Measurements from ENCODE around the gene GJC1. TPM values are rescaled to one million over a fixed set of nuclear protein-coding genes. Genes with fewer than 3 reads are reported as not detected.

Gene GJC1
- total and polyA plus RNA-seq, 9 of the 15 experiments (the other 6 are each of a cell fraction or from before 2014, with no cell fraction given) = 0.04 to 1.4 (median 0.18) TPM; not detected in 1

GRCh38 chr17:44828919-44829522, 1.1 kb downstream of the GJC1 start (continued):
- no peak for TF ChIP-seq ZBTB5 (IDR thresholded peaks at IDR 0.05)
- TF ChIP-seq, protein P1, sequence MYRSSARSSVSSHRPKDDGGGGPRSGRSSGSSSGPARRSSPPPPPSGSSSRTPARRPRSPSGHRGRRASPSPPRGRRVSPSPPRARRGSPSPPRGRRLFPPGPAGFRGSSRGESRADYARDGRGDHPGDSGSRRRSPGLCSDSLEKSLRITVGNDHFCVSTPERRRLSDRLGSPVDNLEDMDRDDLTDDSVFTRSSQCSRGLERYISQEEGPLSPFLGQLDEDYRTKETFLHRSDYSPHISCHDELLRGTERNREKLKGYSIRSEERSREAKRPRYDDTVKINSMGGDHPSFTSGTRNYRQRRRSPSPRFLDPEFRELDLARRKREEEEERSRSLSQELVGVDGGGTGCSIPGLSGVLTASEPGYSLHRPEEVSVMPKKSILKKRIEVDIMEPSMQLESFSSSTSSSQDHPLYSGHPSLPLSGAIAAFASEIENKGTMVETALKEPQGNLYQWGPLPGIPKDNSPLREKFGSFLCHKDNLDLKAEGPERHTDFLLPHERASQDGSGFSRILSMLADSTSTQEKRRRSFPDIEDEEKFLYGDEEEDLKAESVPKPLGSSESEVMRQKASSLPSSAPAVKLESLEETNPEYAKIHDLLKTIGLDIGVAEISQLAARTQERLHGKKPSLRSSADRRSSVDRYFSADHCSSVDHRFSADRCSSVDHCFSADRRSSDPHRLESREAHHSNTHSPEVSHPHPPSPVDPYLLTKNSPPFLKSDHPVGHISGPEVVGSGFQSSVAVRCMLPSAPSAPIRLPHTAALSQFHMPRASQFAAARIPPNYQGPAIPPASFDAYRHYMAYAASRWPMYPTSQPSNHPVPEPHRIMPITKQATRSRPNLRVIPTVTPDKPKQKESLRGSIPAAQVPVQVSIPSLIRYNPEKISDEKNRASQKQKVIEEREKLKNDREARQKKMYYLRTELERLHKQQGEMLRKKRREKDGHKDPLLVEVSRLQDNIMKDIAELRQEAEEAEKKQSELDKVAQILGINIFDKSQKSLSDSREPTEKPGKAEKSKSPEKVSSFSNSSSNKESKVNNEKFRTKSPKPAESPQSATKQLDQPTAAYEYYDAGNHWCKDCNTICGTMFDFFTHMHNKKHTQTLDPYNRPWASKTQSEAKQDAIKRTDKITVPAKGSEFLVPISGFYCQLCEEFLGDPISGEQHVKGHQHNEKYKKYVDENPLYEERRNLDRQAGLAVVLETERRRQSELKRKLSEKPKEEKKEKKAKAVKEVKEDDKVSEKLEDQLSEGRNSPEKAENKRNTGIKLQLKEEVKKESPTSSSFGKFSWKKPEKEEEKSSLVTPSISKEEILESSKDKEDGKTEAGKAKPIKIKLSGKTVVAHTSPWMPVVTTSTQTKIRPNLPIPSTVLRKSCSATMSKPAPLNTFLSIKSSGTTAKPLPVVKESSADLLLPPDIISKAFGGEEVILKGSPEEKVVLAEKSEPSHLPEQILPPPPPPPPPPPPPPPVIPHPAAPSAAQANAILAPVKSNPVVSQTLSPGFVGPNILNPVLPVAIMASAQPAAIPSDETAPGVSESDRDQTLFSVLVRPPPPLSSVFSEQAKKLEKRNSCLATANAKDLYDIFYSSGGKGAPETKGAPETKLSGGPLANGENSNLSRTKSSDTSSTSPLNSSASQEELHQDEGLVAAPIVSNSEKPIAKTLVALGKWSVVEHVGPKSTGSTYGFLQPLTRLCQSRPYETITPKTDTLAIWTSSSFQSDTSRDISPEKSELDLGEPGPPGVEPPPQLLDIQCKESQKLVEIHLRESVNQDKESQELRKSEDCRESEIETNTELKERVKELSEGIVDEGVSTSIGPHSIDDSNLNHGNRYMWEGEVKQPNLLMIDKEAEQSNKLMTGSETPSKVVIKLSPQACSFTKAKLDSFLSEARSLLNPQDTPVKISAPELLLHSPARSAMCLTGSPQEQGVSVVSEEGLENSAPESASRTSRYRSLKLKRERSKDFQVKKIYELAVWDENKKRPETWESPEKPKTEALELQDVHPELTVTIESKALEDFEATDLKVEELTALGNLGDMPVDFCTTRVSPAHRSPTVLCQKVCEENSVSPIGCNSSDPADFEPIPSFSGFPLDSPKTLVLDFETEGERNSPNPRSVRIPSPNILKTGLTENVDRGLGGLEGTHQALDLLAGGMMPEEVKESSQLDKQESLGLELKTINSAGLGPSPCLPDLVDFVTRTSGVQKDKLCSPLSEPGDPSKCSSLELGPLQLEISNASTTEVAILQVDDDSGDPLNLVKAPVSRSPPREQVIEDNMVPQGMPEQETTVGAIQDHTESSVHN (IDR thresholded peaks at IDR 0.05; ENCODE audit: borderline replicate concordance in 1 of 2, low read depth in 1 of 2) = 0 out of 4 replicates have a peak, but pooled peaks of 1 of the 2 experiments have one; percentile 40
- no peak for TF ChIP-seq COPS2 (conservative IDR thresholded peaks at IDR 0.05)
- no peak for TF ChIP-seq ARID3B (CRISPR knock-in tag; IDR thresholded peaks at IDR 0.05; ENCODE audit: borderline replicate concordance)
